ENCODE measurements around the gene FICD. TPM values are rescaled to one million over a fixed set of nuclear protein-coding genes. Genes with fewer than 3 reads are reported as not detected.

Gene FICD
- total RNA-seq (1 to 10 TPM; 4.6 to 5.6 TPM), polyA plus RNA-seq (1 to 10 TPM; 1.2 to 1.8 (median 1.4) TPM), total RNA-seq (3.1 to 10.7 (median 8.6) reads per million in 6 experiments)

GRCh38 chr12:108514973-108515814 lies at the start of gene FICD:
FICD (plus strand) TSS chr12:108515277; CDS start chr12:108516973, 1,696 bp downstream.
- POLR2A ChIA-PET = interaction anchor here (1.2 kb wide), 1 partner anchor 10 kb away, joined by 3 read pairs; no protein-coding TSS in a partner anchor
- ATAC-seq (peak; percentile 94), DNase-seq (peak; percentile 96 to 99 (median 98))
- Mint-ChIP-seq H3K9me3 (no peaks in the 10 kb centered on the region), H3K4me3 (peak within 1 kb of the TSS; percentile 89 to 98 (median 96)), H3K27ac (peak within 1 kb of the TSS; percentile 90 to 97 (median 96)), H3K36me3 (peaks cover 0 to 22% (median 4%) of the 10 kb centered on the region in 3 donors), H3K27me3 (no peaks in the 10 kb centered on the region), H3K4me1 (peaks cover 9 to 43% (median 33%) of the 10 kb centered on the region in 4 donors)

- H3K4me1 Mint-ChIP-seq = no peaks in the 10 kb centered on the region
- no peak overlapping the region for H3K4me3 Mint-ChIP-seq
- no peaks in the 10 kb centered on the region for H3K36me3 Mint-ChIP-seq
- H3K27me3 Mint-ChIP-seq = peaks cover 26 to 80% (median 60%) of the 10 kb centered on the region in 5 donors
- DNase-seq (no peak), ATAC-seq (no peak)
- peaks cover 0 to 10% (median 0%) of the 10 kb centered on the region in 9 donors for H3K9me3 Mint-ChIP-seq
- POLR2A ChIA-PET = no interaction called here
- H3K27ac Mint-ChIP-seq = no peak overlapping the region
Measured at GRCh38 chr12:108465417-108465816, 49.7 kb upstream of the FICD start.

GRCh38 chr12:108468196-108468968 lies 46.7 kb upstream of the FICD start:
- Mint-ChIP-seq H3K9me3 (peaks cover 0 to 10% (median 0%) of the 10 kb centered on the region in 9 donors), H3K36me3 (no peaks in the 10 kb centered on the region), H3K27me3 (peaks cover 21 to 66% (median 47%) of the 10 kb centered on the region in 5 donors), H3K27ac (peak overlapping the region in 1 of 10 donors; percentile 71), H3K4me3 (no peak overlapping the region), H3K4me1 (no peaks in the 10 kb centered on the region)
- ATAC-seq (no peak), DNase-seq (peak in 4 of 10 donors; percentile 2 to 19 (median 17))
- POLR2A ChIA-PET = no interaction called here

- Mint-ChIP-seq H3K9me3 (peaks cover 0 to 3% (median 0%) of the 10 kb centered on the region in 9 donors), H3K4me1 (no peaks in the 10 kb centered on the region), H3K4me3 (no peak overlapping the region), H3K27me3 (peaks cover 3 to 32% (median 12%) of the 10 kb centered on the region in 5 donors), H3K36me3 (no peaks in the 10 kb centered on the region), H3K27ac (peak overlapping the region in 1 of 10 donors; percentile 54)
- DNase-seq (no peak), ATAC-seq (no peak)
- POLR2A ChIA-PET = no interaction called here
Measured at GRCh38 chr12:108473400-108474055, 41.5 kb upstream of the FICD start.

GRCh38 chr12:108475396-108475795 lies 39.7 kb upstream of the FICD start:
- Mint-ChIP-seq H3K4me1 (no peaks in the 10 kb centered on the region), H3K9me3 (no peaks in the 10 kb centered on the region), H3K27ac (no peak overlapping the region), H3K36me3 (no peaks in the 10 kb centered on the region), H3K4me3 (no peak overlapping the region), H3K27me3 (peaks cover 4 to 25% (median 11%) of the 10 kb centered on the region in 5 donors)
- DNase-seq (no peak), ATAC-seq (no peak)
- POLR2A ChIA-PET = no interaction called here

- Mint-ChIP-seq H3K36me3 (no peaks in the 10 kb centered on the region), H3K4me3 (no peak overlapping the region), H3K9me3 (no peaks in the 10 kb centered on the region), H3K27ac (no peak overlapping the region), H3K27me3 (peaks cover 8 to 44% (median 20%) of the 10 kb centered on the region in 5 donors), H3K4me1 (no peaks in the 10 kb centered on the region)
- no peak for ATAC-seq
- POLR2A ChIA-PET = no interaction called here
- no peak for DNase-seq
Measured at GRCh38 chr12:108477055-108477880, 37.8 kb upstream of the FICD start.

- H3K27ac Mint-ChIP-seq = no peak overlapping the region
- peaks cover 11 to 50% (median 21%) of the 10 kb centered on the region in 5 donors for H3K27me3 Mint-ChIP-seq
- DNase-seq (no peak), ATAC-seq (no peak)
- no peaks in the 10 kb centered on the region for H3K36me3 Mint-ChIP-seq
- no peaks in the 10 kb centered on the region for H3K4me1 Mint-ChIP-seq
- H3K4me3 Mint-ChIP-seq = no peak overlapping the region
- no peaks in the 10 kb centered on the region for H3K9me3 Mint-ChIP-seq
- POLR2A ChIA-PET = no interaction called here
Measured at GRCh38 chr12:108477881-108478259, 37.2 kb upstream of the FICD start.

- Mint-ChIP-seq H3K27me3 (peaks cover 11 to 52% (median 20%) of the 10 kb centered on the region in 5 donors), H3K27ac (no peak overlapping the region), H3K4me1 (no peaks in the 10 kb centered on the region), H3K4me3 (no peak overlapping the region), H3K36me3 (no peaks in the 10 kb centered on the region), H3K9me3 (no peaks in the 10 kb centered on the region)
- POLR2A ChIA-PET = no interaction called here
- DNase-seq (no peak), ATAC-seq (no peak)
Measured at GRCh38 chr12:108478611-108479206, 36.4 kb upstream of the FICD start.

- Mint-ChIP-seq H3K27ac (no peak overlapping the region), H3K4me1 (no peaks in the 10 kb centered on the region), H3K36me3 (no peaks in the 10 kb centered on the region), H3K9me3 (peaks cover 0 to 2% (median 0%) of the 10 kb centered on the region in 9 donors), H3K27me3 (peaks cover 11 to 56% (median 20%) of the 10 kb centered on the region in 5 donors), H3K4me3 (no peak overlapping the region)
- POLR2A ChIA-PET = no interaction called here
- ATAC-seq (no peak), DNase-seq (no peak)
Measured at GRCh38 chr12:108479364-108480070, 35.6 kb upstream of the FICD start.

GRCh38 chr12:108482717-108483212 lies 32.3 kb upstream of the FICD start:
- Mint-ChIP-seq H3K4me3 (no peak overlapping the region), H3K4me1 (no peaks in the 10 kb centered on the region), H3K27ac (no peak overlapping the region), H3K9me3 (peaks cover 0 to 14% (median 8%) of the 10 kb centered on the region in 9 donors), H3K27me3 (peaks cover 28 to 79% (median 38%) of the 10 kb centered on the region in 5 donors), H3K36me3 (peaks cover 0 to 7% (median 4%) of the 10 kb centered on the region in 3 donors)
- DNase-seq (no peak), ATAC-seq (no peak)
- POLR2A ChIA-PET = no interaction called here
